ENCODE data around the gene TSPAN19.

- TF ChIP-seq, protein P1, sequence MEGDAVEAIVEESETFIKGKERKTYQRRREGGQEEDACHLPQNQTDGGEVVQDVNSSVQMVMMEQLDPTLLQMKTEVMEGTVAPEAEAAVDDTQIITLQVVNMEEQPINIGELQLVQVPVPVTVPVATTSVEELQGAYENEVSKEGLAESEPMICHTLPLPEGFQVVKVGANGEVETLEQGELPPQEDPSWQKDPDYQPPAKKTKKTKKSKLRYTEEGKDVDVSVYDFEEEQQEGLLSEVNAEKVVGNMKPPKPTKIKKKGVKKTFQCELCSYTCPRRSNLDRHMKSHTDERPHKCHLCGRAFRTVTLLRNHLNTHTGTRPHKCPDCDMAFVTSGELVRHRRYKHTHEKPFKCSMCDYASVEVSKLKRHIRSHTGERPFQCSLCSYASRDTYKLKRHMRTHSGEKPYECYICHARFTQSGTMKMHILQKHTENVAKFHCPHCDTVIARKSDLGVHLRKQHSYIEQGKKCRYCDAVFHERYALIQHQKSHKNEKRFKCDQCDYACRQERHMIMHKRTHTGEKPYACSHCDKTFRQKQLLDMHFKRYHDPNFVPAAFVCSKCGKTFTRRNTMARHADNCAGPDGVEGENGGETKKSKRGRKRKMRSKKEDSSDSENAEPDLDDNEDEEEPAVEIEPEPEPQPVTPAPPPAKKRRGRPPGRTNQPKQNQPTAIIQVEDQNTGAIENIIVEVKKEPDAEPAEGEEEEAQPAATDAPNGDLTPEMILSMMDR (IDR thresholded peaks at IDR 0.05; ENCODE audit: insufficient read depth, low read length, poor library complexity, severe bottlenecking), result peak; percentile 41
- no peak for TF ChIP-seq EZH2phosphoT487 (conservative IDR thresholded peaks at IDR 0.05; ENCODE audit: low read length)
Observed at GRCh38 chr12:85076688-85077430, 40.8 kb upstream of the TSPAN19 start.

Data from SU-DHL-6 (cell line).